Body of pancreas (tissue), 4 donors: ENCODE data around the gene MYZAP. TPM values are rescaled to one million over a fixed set of nuclear protein-coding genes. Genes with fewer than 3 reads are reported as not detected.

Source experiments
- ATAC-seq: fragments of 150-250 bp; one replicate; pipeline ENCODE4 v1.9.1; 2016
- DNase-seq, 4 donors: peaks; one replicate each; pipeline ENCODE4 v3.0.0-alpha.2; 2019
- H3K27ac ChIP-seq, 4 donors: fragments of 200-600 bp; sonication (generic); 1 replicate in 3 of 4; 2 replicates in 1 of 4; pipeline versions ENCODE4 v1.5.1 to v1.6.1; 2016 to 2019; ENCODE audit warnings: mild to moderate bottlenecking in 1 of 4, mixed read lengths in 1 of 4, moderate library complexity in 1 of 4
- H3K27me3 ChIP-seq, 2 donors: fragments of 200-600 bp; sonication (generic); one replicate each; pipeline ENCODE4 v1.6.0; 2016; ENCODE audit warnings: mild to moderate bottlenecking in 1 of 2
- H3K36me3 ChIP-seq, 2 donors: fragments of 200-600 bp; sonication (generic); replicated peaks in 1 of 2; 2 replicates each; pipeline ENCODE4 v1.5.1; 2016; ENCODE audit warnings: low read depth in 2 of 2; ENCODE audit not compliant: insufficient read depth in 1 of 2
- H3K4me1 ChIP-seq: fragments of 200-600 bp; sonication (generic); one replicate; pipeline ENCODE4 v1.6.0; 2016
- H3K4me3 ChIP-seq, 2 donors: fragments of 200-600 bp; sonication (generic); 1 replicate in 1 of 2; 2 replicates in 1 of 2; pipeline ENCODE4 v1.5.1; 2016 to 2019
- H3K9me3 ChIP-seq, 3 donors: fragments of 200-600 bp; sonication (generic); 1 replicate in 2 of 3; 2 replicates in 1 of 3; pipeline ENCODE4 v1.5.1; 2016
- POLR2A ChIP-seq, 3 donors: fragments of 450-650 bp; IDR thresholded peaks; one replicate each; pipeline ENCODE4 v1.6.1; 2016; ENCODE audit warnings: antibody characterized with exemption in 3 of 3, mild to moderate bottlenecking in 2 of 3
- WGBS, 2 donors: methylation state at CpG; one replicate each; pipeline ENCODE4 v1.1.5; 2017; 5-methylcytosine and 5-hydroxymethylcytosine counted together
- intact Hi-C: fragments of 100-400 bp; cut with DNase I; formaldehyde crosslinking; loops from one replicate; pipeline ENCODE4 v1.15.1; 2023
- total RNA-seq, 2 donors: library from RNA; depleted of rRNA; stranded (reverse); fragments of >200 nt; gene quantifications; one replicate each; pipeline ENCODE4 v1.1.0, GENCODE V29; 2016
- TF ChIP-seq, protein P1 (sequence below), 7 experiments: fragments of 450-650 bp in 4 of 7; fragments of 200-600 bp in 3 of 7; sonication (generic) in 3 of 7; IDR thresholded peaks; one replicate each; pipeline ENCODE4 v1.5.1; 2016 to 2019; ENCODE audit warnings: antibody characterized with exemption in 7 of 7

MYZAP gene
- total RNA-seq, 2 donors from 2014 or later: 10.9 to 16.3 TPM

DNA sequence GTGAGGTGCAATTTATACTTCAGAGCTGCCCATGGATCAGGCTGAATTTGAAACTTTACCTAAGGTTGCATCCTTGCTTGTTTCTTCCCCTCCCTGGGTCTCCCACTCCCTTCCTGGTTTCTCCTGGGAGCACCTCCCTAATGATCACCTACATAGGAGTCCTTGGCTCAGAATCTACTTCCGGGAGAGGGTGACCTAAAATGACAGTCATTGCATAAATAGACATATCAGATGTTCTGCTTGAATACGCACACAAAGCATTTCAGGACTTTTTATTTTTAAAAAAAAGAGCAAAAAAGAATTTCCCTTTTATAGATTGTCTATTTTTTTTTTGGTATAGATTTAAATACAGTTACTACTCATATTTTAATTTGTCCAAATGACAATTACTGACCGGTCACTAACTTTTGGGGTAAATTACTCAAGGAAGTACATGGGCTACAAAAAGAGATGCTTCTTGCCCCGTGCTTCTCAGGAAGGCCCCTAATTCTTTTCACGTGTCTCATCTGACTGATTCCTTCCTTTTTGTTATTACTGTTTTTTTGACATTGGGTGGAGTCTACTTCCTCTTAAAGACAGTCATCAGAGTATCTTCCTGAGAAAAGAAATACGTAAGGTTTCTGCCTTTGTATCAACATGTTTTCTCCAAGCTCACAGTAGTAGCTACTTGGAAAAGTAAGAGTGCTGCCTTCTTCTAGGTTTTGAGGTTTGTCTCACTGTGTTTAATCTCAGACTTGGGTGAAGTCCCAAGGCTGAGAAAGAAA is 4.9 kb upstream of the MYZAP start:
- DNase-seq (no peak), ATAC-seq (no peak)
- H3K27me3 ChIP-seq: no peaks in the 10 kb centered on the region
- H3K9me3 ChIP-seq: no peaks in the 10 kb centered on the region
- peaks cover 24% of the 10 kb centered on the region for H3K4me1 ChIP-seq
- TF ChIP-seq POLR2A (IDR thresholded peaks at IDR 0.05): no peak
- TF ChIP-seq, protein P1, sequence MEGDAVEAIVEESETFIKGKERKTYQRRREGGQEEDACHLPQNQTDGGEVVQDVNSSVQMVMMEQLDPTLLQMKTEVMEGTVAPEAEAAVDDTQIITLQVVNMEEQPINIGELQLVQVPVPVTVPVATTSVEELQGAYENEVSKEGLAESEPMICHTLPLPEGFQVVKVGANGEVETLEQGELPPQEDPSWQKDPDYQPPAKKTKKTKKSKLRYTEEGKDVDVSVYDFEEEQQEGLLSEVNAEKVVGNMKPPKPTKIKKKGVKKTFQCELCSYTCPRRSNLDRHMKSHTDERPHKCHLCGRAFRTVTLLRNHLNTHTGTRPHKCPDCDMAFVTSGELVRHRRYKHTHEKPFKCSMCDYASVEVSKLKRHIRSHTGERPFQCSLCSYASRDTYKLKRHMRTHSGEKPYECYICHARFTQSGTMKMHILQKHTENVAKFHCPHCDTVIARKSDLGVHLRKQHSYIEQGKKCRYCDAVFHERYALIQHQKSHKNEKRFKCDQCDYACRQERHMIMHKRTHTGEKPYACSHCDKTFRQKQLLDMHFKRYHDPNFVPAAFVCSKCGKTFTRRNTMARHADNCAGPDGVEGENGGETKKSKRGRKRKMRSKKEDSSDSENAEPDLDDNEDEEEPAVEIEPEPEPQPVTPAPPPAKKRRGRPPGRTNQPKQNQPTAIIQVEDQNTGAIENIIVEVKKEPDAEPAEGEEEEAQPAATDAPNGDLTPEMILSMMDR (IDR thresholded peaks at IDR 0.05): no peak
- no peak overlapping the region for H3K4me3 ChIP-seq
- 49 to 65% methylated on average over 6 of the region's 6 CpGs for WGBS, 2 donors
- no peaks in the 10 kb centered on the region for H3K36me3 ChIP-seq
- H3K27ac ChIP-seq: no peak overlapping the region
- intact Hi-C loops: no loop called here

DNA sequence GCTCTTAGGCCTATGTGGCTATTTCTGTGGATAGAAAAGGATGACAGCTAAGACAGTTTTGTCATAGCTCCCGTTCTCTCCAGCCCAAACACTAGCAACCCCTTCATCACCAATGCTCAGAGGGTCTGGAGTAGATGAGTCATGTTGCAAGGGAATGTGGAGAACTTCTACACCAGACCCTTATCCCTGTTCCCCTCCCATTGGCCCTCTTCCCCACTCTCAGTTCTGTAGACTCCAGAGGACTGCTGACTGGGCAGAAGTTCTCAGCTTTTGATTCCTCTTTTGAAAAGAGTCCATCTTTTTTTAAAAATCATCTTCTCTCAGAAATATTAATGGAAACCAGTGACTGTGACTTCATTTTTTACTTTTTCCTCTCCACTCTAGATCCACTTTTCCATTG is 2.4 kb upstream of the MYZAP start:
- Histone ChIP-seq H3K9me3 (no peaks in the 10 kb centered on the region), H3K36me3 (no peaks in the 10 kb centered on the region), H3K27ac (peak overlapping the region in 3 of 4 donors; percentile 45 to 54 (median 52)), H3K4me3 (no peak overlapping the region), H3K4me1 (peaks cover 35% of the 10 kb centered on the region), H3K27me3 (no peaks in the 10 kb centered on the region)
- no peak for ATAC-seq
- 89 to 94% methylated on average over 1 of the region's 1 CpG for WGBS, 2 donors
- intact Hi-C loops: no loop called here
- peak in 1 of 4 donors; percentile 34 for DNase-seq
- TF ChIP-seq POLR2A (IDR thresholded peaks at IDR 0.05): no peak
- TF ChIP-seq, protein P1 (IDR thresholded peaks at IDR 0.05): no peak

DNA sequence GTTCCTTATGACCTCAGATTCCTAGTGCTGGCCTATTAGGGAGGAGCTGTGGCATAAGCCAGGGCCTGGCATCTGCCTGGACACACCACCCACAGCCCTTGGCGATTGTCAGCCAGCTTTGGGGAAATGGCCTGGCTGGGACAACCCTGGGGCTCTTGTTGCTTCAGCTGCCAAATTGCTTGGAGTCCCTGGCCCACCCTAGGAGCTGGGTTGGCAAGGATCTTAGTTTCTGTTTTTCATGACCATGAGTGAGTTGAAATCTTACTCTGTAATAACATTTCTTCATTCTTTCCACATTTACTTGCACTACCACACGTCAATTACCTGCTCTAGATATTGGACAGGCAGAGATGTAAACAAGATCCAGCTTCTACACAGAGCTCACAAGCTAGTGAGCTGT is 1.9 kb upstream of the MYZAP start:
- H3K4me1 ChIP-seq: peaks cover 39% of the 10 kb centered on the region
- 15 to 25% methylated on average over 2 of the region's 2 CpGs for WGBS, 2 donors
- ATAC-seq: no peak
- H3K27ac ChIP-seq: peak overlapping the region; percentile 45 to 84 (median 53)
- no peaks in the 10 kb centered on the region for H3K27me3 ChIP-seq
- no peaks in the 10 kb centered on the region for H3K36me3 ChIP-seq
- H3K9me3 ChIP-seq: no peaks in the 10 kb centered on the region
- intact Hi-C loops: no loop called here
- TF ChIP-seq, protein P1 (IDR thresholded peaks at IDR 0.05): no peak
- TF ChIP-seq POLR2A (IDR thresholded peaks at IDR 0.05): no peak
- no peak overlapping the region for H3K4me3 ChIP-seq
- no peak for DNase-seq

DNA sequence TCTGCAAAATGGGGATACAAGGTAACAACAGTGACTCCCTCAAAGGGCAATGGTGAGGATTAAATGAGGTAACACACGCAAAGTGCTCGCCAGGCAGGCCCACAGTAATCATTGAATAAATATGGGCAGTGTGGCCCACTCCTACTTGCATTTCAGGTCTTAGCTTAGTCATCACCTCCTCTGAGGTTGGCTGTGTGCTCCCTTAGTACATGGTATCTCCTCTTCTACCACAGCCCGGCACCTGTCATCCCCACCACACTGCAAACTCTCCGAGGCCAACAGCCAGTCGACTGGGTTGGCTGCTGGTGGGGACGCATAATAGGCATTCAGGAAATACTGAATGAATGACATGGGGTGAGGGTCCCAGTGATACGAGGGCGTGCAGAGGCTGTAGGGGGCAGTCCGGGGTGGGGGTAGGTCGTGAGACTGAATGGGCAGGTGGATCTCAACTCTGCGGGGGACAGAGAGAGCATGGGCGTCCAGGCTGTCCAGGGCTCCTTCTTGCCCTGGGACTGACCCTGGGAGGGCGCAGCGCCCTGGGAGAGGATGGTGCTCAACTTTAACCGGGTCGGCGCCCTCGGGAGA is 375 bp upstream of the MYZAP start:
- ATAC-seq (peak; percentile 4), DNase-seq (peak in 3 of 4 donors; percentile 23 to 82 (median 25))
- TF ChIP-seq POLR2A (IDR thresholded peaks at IDR 0.05): peak in 2 of 3 donors; percentile 43 to 64
- TF ChIP-seq, protein P1 (IDR thresholded peaks at IDR 0.05): peak in 1 of 7 experiments; percentile 4
- Histone ChIP-seq H3K27ac (peak overlapping the region; percentile 82 to 91 (median 87)), H3K27me3 (no peaks in the 10 kb centered on the region), H3K4me1 (peaks cover 55% of the 10 kb centered on the region), H3K9me3 (no peaks in the 10 kb centered on the region), H3K36me3 (no peaks in the 10 kb centered on the region), H3K4me3 (no peak overlapping the region)
- intact Hi-C loops: no loop called here
- 15 to 18% methylated on average over 14 to 17 of the region's 18 CpGs for WGBS, 2 donors
